Neural progenitor cell (in vitro differentiated cells): ENCODE measurements around the gene CEP63. TPM values are rescaled to one million over a fixed set of nuclear protein-coding genes. Genes with fewer than 3 reads are reported as not detected.

ENCODE experiments used
- DNase-seq: peaks from one replicate; pipeline ENCODE4 v3.0.0-alpha.2; 2016; ENCODE audit warnings: low spot score
- H2AFZ ChIP-seq: fragments of 200-600 bp; sonication (generic); replicated peaks from 2 replicates; pipeline ENCODE4 v1.6.1; 2016; ENCODE audit warnings: antibody characterized with exemption
- H3F3A ChIP-seq: fragments of 200-600 bp; sonication (generic); 2 replicates; pipeline ENCODE4 v1.6.1; 2016; ENCODE audit warnings: antibody characterized with exemption, low read depth
- H3K27ac ChIP-seq: fragments of 200-600 bp; sonication (generic); 2 replicates; pipeline ENCODE4 v1.5.1; 2016; ENCODE audit warnings: mild to moderate bottlenecking
- H3K27me3 ChIP-seq: fragments of 200-600 bp; sonication (generic); 2 replicates; pipeline ENCODE4 v1.6.1; 2016; ENCODE audit warnings: mild to moderate bottlenecking, moderate library complexity
- H3K36me3 ChIP-seq: fragments of 200-600 bp; sonication (generic); 2 replicates; pipeline ENCODE4 v1.5.1; 2016
- H3K4me1 ChIP-seq: fragments of 200-600 bp; sonication (generic); 2 replicates; pipeline ENCODE4 v1.6.1; 2016; ENCODE audit warnings: mixed run types
- H3K4me2 ChIP-seq: fragments of 200-600 bp; sonication (generic); 2 replicates; pipeline ENCODE4 v1.6.1; 2016
- H3K4me3 ChIP-seq: fragments of 200-600 bp; sonication (generic); 2 replicates; pipeline ENCODE4 v1.5.1; 2016
- H3K79me2 ChIP-seq: fragments of 200-600 bp; sonication (generic); 2 replicates; pipeline ENCODE4 v1.6.1; 2016; ENCODE audit warnings: low read depth
- H3K9ac ChIP-seq: fragments of 200-600 bp; sonication (generic); 2 replicates; pipeline ENCODE4 v1.6.1; 2016
- H3K9me3 ChIP-seq: fragments of 200-600 bp; sonication (generic); 2 replicates; pipeline ENCODE4 v1.5.1; 2016; ENCODE audit warnings: low read depth
- H4K20me1 ChIP-seq: fragments of 200-600 bp; sonication (generic); 2 replicates; pipeline ENCODE4 v1.6.1; 2016; ENCODE audit warnings: low read depth
- H3K27ac Mint-ChIP-seq: 3 replicates; pipeline ENCODE4 v1.8.0; 2021; ENCODE audit warnings: mixed read lengths
- H3K27me3 Mint-ChIP-seq: 2 replicates; pipeline ENCODE4 v1.8.0; 2022; ENCODE audit warnings: low read depth, mild to moderate bottlenecking, inconsistent platforms, moderate library complexity, mixed read lengths; ENCODE audit not compliant: insufficient read depth
- H3K36me3 Mint-ChIP-seq: 3 replicates; pipeline ENCODE4 v1.8.0; 2021; ENCODE audit warnings: mixed read lengths
- H3K4me1 Mint-ChIP-seq: 3 replicates; pipeline ENCODE4 v1.8.0; 2021; ENCODE audit warnings: mixed read lengths
- H3K4me3 Mint-ChIP-seq: 3 replicates; pipeline ENCODE4 v1.8.0; 2021; ENCODE audit warnings: mild to moderate bottlenecking, moderate library complexity, mixed read lengths
- H3K9me3 Mint-ChIP-seq: 3 replicates; pipeline ENCODE4 v1.8.0; 2020; ENCODE audit warnings: mixed read lengths
- CTCF ChIP-seq: fragments of 200-600 bp; sonication (generic); IDR thresholded peaks from 2 replicates; pipeline ENCODE4 v1.5.1; 2017; ENCODE audit warnings: antibody characterized with exemption, mild to moderate bottlenecking
- EZH2 ChIP-seq: fragments of 200-600 bp; sonication (generic); IDR thresholded peaks from 2 replicates; pipeline ENCODE4 v1.6.1; 2017; ENCODE audit warnings: antibody characterized with exemption, mild to moderate bottlenecking, moderate library complexity
- EZH2phosphoT487 ChIP-seq: fragments of 200-600 bp; sonication (generic); IDR thresholded peaks from 2 replicates; pipeline ENCODE4 v1.6.1; 2017; ENCODE audit warnings: antibody characterized with exemption
- total RNA-seq: library from RNA; depleted of rRNA; stranded (reverse); fragments of >200 nt; gene quantifications from 2 replicates; pipeline ENCODE4 v1.2.3, GENCODE V29; 2015; ENCODE audit warnings: low replicate concordance

The CEP63 gene
- total RNA-seq, 1 donor from 2014 or later, result 36.2 TPM

GRCh38 chr3:134597390-134597970 lies 111.6 kb downstream of the CEP63 start:
- TF ChIP-seq EZH2phosphoT487, result no peak
- no peak for TF ChIP-seq EZH2
- no peak for TF ChIP-seq CTCF
- no peaks in the 10 kb centered on the region for H3K9me3 ChIP-seq
- Mint-ChIP-seq H3K36me3 (peaks cover 4% of the 10 kb centered on the region), H3K27me3 (peaks cover 3% of the 10 kb centered on the region), H3K9me3 (peaks cover 12% of the 10 kb centered on the region), H3K4me1 (peaks cover 43% of the 10 kb centered on the region), H3K27ac (no peak overlapping the region), H3K4me3 (no peak overlapping the region)
- H3K9ac ChIP-seq, result no peak overlapping the region
- H3K36me3 ChIP-seq, result no peaks in the 10 kb centered on the region
- peaks cover 3% of the 10 kb centered on the region for H3F3A ChIP-seq
- H4K20me1 ChIP-seq, result no peaks in the 10 kb centered on the region
- no peak overlapping the region for H2AFZ ChIP-seq
- no peaks in the 10 kb centered on the region for H3K79me2 ChIP-seq
- peaks cover 28% of the 10 kb centered on the region for H3K4me1 ChIP-seq
- DNase-seq, result no peak
- H3K4me2 ChIP-seq, result no peak overlapping the region
- peaks cover 28% of the 10 kb centered on the region for H3K27me3 ChIP-seq
- no peak overlapping the region for H3K27ac ChIP-seq
- no peak overlapping the region for H3K4me3 ChIP-seq

- Mint-ChIP-seq H3K27me3 (peaks cover 3% of the 10 kb centered on the region), H3K36me3 (peaks cover 4% of the 10 kb centered on the region), H3K4me3 (peak overlapping the region; percentile 69), H3K9me3 (peaks cover 12% of the 10 kb centered on the region), H3K4me1 (peaks cover 56% of the 10 kb centered on the region), H3K27ac (peak overlapping the region; percentile 17)
- Histone ChIP-seq H3K36me3 (no peaks in the 10 kb centered on the region), H2AFZ (no peak overlapping the region), H3K9ac (no peak overlapping the region), H3F3A (peaks cover 7% of the 10 kb centered on the region), H3K4me1 (peaks cover 33% of the 10 kb centered on the region), H3K4me2 (no peak overlapping the region), H3K27me3 (peaks cover 28% of the 10 kb centered on the region), H4K20me1 (no peaks in the 10 kb centered on the region), H3K79me2 (no peaks in the 10 kb centered on the region), H3K4me3 (no peak overlapping the region), H3K9me3 (no peaks in the 10 kb centered on the region), H3K27ac (no peak overlapping the region)
- TF ChIP-seq CTCF (no peak), EZH2phosphoT487 (no peak), EZH2 (no peak)
- no peak for DNase-seq
Observed at GRCh38 chr3:134598763-134599545, 113.1 kb downstream of the CEP63 start.

GRCh38 chr3:134600206-134600605 lies 114.3 kb downstream of the CEP63 start:
- H3K4me3 Mint-ChIP-seq, result peak overlapping the region; percentile 66
- no peak overlapping the region for H3K27ac Mint-ChIP-seq
- peaks cover 33% of the 10 kb centered on the region for H3K4me1 ChIP-seq
- H3K36me3 ChIP-seq, result no peaks in the 10 kb centered on the region
- no peaks in the 10 kb centered on the region for H3K79me2 ChIP-seq
- H3K4me1 Mint-ChIP-seq, result peaks cover 56% of the 10 kb centered on the region
- H3K27me3 ChIP-seq, result peaks cover 28% of the 10 kb centered on the region
- no peak overlapping the region for H3K27ac ChIP-seq
- H2AFZ ChIP-seq, result no peak overlapping the region
- H3K9ac ChIP-seq, result no peak overlapping the region
- peak overlapping the region; percentile 71 for H3K4me2 ChIP-seq
- DNase-seq, result peak; percentile 25
- peaks cover 7% of the 10 kb centered on the region for H3F3A ChIP-seq
- no peaks in the 10 kb centered on the region for H3K9me3 ChIP-seq
- TF ChIP-seq CTCF (no peak), EZH2 (no peak), EZH2phosphoT487 (no peak)
- H3K36me3 Mint-ChIP-seq, result peaks cover 2% of the 10 kb centered on the region
- H3K4me3 ChIP-seq, result peak overlapping the region; percentile 37
- H3K9me3 Mint-ChIP-seq, result peaks cover 9% of the 10 kb centered on the region
- no peaks in the 10 kb centered on the region for H4K20me1 ChIP-seq
- H3K27me3 Mint-ChIP-seq, result peaks cover 6% of the 10 kb centered on the region
